ENCODE results near the gene FAM149A. TPM values are rescaled to one million over a fixed set of nuclear protein-coding genes. Genes with fewer than 3 reads are reported as not detected.

FAM149A gene
- total RNA-seq, 1 donor from 2014 or later = 5.8 TPM

- H3K4me1 Mint-ChIP-seq (ENCODE audit: low read depth) = peaks cover 19% of the 10 kb centered on the region
- H3K27ac Mint-ChIP-seq (ENCODE audit: unreplicated experiment) = peak within 1 kb of the TSS; percentile 38
- H3K4me3 Mint-ChIP-seq (ENCODE audit: unreplicated experiment) = peak within 1 kb of the TSS; percentile 64
- no peaks in the 10 kb centered on the region for H3K36me3 Mint-ChIP-seq (ENCODE audit: low read depth)
- no peaks in the 10 kb centered on the region for H3K27me3 Mint-ChIP-seq (ENCODE audit: low read depth)
- no peak for TF ChIP-seq CTCF (IDR thresholded peaks at IDR 0.05)
- H3K9me3 Mint-ChIP-seq (ENCODE audit: low read depth) = no peaks in the 10 kb centered on the region
- no peak for DNase-seq (ENCODE audit: low spot score)
These were observed 35.7 kb upstream of the FAM149A start, which contains the start of gene TLR3 for GRCh38 chr4:186068581-186069348. Gene TLR3, plus strand, starts transcription at chr4:186069156. Its CDS starts 7,464 bp downstream, at chr4:186076620.

GRCh38 chr4:186069729-186070128 lies 34.8 kb upstream of the FAM149A start:
- H3K27me3 Mint-ChIP-seq (ENCODE audit: low read depth) = no peaks in the 10 kb centered on the region
- H3K9me3 Mint-ChIP-seq (ENCODE audit: low read depth) = no peaks in the 10 kb centered on the region
- H3K4me3 Mint-ChIP-seq (ENCODE audit: unreplicated experiment) = no peak overlapping the region
- TF ChIP-seq CTCF (IDR thresholded peaks at IDR 0.05) = no peak
- DNase-seq (ENCODE audit: low spot score) = no peak
- no peaks in the 10 kb centered on the region for H3K36me3 Mint-ChIP-seq (ENCODE audit: low read depth)
- H3K27ac Mint-ChIP-seq (ENCODE audit: unreplicated experiment) = no peak overlapping the region
- peaks cover 21% of the 10 kb centered on the region for H3K4me1 Mint-ChIP-seq (ENCODE audit: low read depth)

- TF ChIP-seq CTCF (IDR thresholded peaks at IDR 0.05) = no peak
- H3K27ac Mint-ChIP-seq (ENCODE audit: unreplicated experiment) = no peak overlapping the region
- H3K4me3 Mint-ChIP-seq (ENCODE audit: unreplicated experiment) = no peak overlapping the region
- H3K27me3 Mint-ChIP-seq (ENCODE audit: low read depth) = no peaks in the 10 kb centered on the region
- peaks cover 21% of the 10 kb centered on the region for H3K4me1 Mint-ChIP-seq (ENCODE audit: low read depth)
- no peak for DNase-seq (ENCODE audit: low spot score)
- H3K36me3 Mint-ChIP-seq (ENCODE audit: low read depth) = no peaks in the 10 kb centered on the region
- H3K9me3 Mint-ChIP-seq (ENCODE audit: low read depth) = no peaks in the 10 kb centered on the region
These were observed 32.0 kb upstream of the FAM149A start for GRCh38 chr4:186072516-186072915.

GRCh38 chr4:186074189-186074588 lies 30.3 kb upstream of the FAM149A start:
- no peaks in the 10 kb centered on the region for H3K9me3 Mint-ChIP-seq (ENCODE audit: low read depth)
- no peak for TF ChIP-seq CTCF (IDR thresholded peaks at IDR 0.05)

GRCh38 chr4:186078981-186079638 lies 25.4 kb upstream of the FAM149A start:
- DNase-seq (ENCODE audit: low spot score) = no peak
- Mint-ChIP-seq H3K4me1 (ENCODE audit: low read depth) (peaks cover 27% of the 10 kb centered on the region), H3K36me3 (ENCODE audit: low read depth) (no peaks in the 10 kb centered on the region), H3K9me3 (ENCODE audit: low read depth) (no peaks in the 10 kb centered on the region), H3K4me3 (ENCODE audit: unreplicated experiment) (no peak overlapping the region), H3K27me3 (ENCODE audit: low read depth) (no peaks in the 10 kb centered on the region), H3K27ac (ENCODE audit: unreplicated experiment) (no peak overlapping the region)
- no peak for TF ChIP-seq CTCF (IDR thresholded peaks at IDR 0.05)

More at GRCh38 chr4:186074189-186074588, 30.3 kb upstream of the FAM149A start:
- Mint-ChIP-seq H3K4me1 (ENCODE audit: low read depth) (peaks cover 16% of the 10 kb centered on the region), H3K36me3 (ENCODE audit: low read depth) (no peaks in the 10 kb centered on the region), H3K4me3 (ENCODE audit: unreplicated experiment) (no peak overlapping the region), H3K27ac (ENCODE audit: unreplicated experiment) (no peak overlapping the region), H3K27me3 (ENCODE audit: low read depth) (no peaks in the 10 kb centered on the region)
- no peak for DNase-seq (ENCODE audit: low spot score)

Data from chondrocyte (in vitro differentiated cells).